ENCODE data around the gene PRR18. TPM values are rescaled to one million over a fixed set of nuclear protein-coding genes. Genes with fewer than 3 reads are reported as not detected.
A peak's percentile ranks its signal among the peaks of the same experiment; 100 is the strongest.

Gene PRR18
- total RNA-seq, 1 donor from 2014 or later: 0.59 TPM

DNA sequence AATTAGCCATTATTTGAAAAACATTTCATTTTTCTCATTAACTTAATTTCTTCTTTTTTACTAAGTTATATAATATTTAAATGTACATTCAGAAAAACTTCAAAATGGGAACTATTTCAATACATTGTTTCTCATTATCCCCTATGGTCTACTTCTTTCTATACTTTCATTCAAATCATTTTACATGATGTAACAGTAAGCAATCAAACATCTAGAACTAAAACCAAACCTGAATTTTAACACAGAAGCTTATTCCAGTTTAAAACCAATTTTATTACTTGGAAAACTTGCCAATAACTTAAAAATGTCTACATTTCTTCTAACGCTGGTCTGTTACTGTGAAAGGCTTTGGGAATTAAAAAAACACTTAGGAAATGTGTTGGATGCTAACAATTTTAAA is 4.6 kb upstream of the PRR18 start:
- TF ChIP-seq, protein P1, sequence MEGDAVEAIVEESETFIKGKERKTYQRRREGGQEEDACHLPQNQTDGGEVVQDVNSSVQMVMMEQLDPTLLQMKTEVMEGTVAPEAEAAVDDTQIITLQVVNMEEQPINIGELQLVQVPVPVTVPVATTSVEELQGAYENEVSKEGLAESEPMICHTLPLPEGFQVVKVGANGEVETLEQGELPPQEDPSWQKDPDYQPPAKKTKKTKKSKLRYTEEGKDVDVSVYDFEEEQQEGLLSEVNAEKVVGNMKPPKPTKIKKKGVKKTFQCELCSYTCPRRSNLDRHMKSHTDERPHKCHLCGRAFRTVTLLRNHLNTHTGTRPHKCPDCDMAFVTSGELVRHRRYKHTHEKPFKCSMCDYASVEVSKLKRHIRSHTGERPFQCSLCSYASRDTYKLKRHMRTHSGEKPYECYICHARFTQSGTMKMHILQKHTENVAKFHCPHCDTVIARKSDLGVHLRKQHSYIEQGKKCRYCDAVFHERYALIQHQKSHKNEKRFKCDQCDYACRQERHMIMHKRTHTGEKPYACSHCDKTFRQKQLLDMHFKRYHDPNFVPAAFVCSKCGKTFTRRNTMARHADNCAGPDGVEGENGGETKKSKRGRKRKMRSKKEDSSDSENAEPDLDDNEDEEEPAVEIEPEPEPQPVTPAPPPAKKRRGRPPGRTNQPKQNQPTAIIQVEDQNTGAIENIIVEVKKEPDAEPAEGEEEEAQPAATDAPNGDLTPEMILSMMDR (IDR thresholded peaks at IDR 0.05): no peak
- Histone ChIP-seq H3K4me3 (no peak overlapping the region), H3K27me3 (ENCODE audit: low read depth) (peaks cover 17% of the 10 kb centered on the region), H3K9me3 (no peaks in the 10 kb centered on the region), H3K27ac (no peak overlapping the region), H3K36me3 (no peaks in the 10 kb centered on the region), H3K4me1 (peaks cover 11% of the 10 kb centered on the region)
- intact Hi-C loops (cut with DNase I): no loop called here
- DNase-seq: no peak
- ATAC-seq: no peak

DNA sequence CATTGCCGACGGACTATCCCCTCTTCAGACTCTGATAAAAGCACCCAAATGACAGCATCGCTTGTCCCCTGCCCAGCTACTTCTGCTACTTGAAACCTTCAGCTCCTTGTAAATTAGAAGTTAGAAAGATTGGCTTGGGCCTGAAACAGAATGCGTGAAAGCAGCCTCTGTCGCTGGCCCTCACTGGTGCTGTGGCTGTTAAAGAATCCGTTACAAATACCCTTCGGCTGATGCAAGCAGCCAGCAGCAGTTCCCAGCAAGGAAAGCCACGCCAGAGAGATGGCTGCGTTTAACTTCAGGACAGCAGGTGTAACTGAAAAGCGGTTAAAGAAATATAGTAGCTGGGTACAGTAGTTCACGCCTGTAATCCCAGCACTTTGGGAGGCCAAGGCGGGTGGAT is 2.4 kb upstream of the PRR18 start:
- Histone ChIP-seq H3K4me3 (no peak overlapping the region), H3K27ac (no peak overlapping the region), H3K36me3 (no peaks in the 10 kb centered on the region), H3K4me1 (peaks cover 18% of the 10 kb centered on the region), H3K9me3 (no peaks in the 10 kb centered on the region), H3K27me3 (ENCODE audit: low read depth) (peaks cover 38% of the 10 kb centered on the region)
- ATAC-seq: no peak
- TF ChIP-seq, protein P1 (IDR thresholded peaks at IDR 0.05): no peak
- intact Hi-C loops (cut with DNase I): no loop called here
- no peak for DNase-seq

DNA sequence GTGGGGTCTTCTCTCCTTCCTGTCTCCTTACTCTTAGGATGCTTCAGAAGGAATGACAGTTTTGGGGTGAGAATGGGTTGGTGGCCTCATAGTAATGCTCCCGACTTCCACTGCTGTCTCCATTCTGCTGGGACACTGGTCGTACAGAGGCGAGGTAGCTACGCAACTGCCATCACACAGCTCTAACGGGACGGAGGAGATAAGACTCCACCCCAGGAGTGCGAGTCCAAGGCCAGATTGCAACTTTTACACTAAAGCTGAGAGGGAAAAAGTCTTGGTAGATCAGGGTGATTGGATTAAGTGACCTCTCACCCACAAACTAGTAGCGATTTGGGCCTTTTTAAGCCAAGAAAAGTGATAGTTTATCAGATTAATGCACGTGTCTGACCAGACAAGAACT is 1.8 kb upstream of the PRR18 start:
- Histone ChIP-seq H3K4me1 (peaks cover 18% of the 10 kb centered on the region), H3K9me3 (no peaks in the 10 kb centered on the region), H3K36me3 (no peaks in the 10 kb centered on the region), H3K27me3 (ENCODE audit: low read depth) (peaks cover 44% of the 10 kb centered on the region), H3K27ac (no peak overlapping the region), H3K4me3 (no peak overlapping the region)
- no peak for DNase-seq
- no peak for ATAC-seq
- TF ChIP-seq, protein P1 (IDR thresholded peaks at IDR 0.05): no peak
- intact Hi-C loops (cut with DNase I): no loop called here

DNA sequence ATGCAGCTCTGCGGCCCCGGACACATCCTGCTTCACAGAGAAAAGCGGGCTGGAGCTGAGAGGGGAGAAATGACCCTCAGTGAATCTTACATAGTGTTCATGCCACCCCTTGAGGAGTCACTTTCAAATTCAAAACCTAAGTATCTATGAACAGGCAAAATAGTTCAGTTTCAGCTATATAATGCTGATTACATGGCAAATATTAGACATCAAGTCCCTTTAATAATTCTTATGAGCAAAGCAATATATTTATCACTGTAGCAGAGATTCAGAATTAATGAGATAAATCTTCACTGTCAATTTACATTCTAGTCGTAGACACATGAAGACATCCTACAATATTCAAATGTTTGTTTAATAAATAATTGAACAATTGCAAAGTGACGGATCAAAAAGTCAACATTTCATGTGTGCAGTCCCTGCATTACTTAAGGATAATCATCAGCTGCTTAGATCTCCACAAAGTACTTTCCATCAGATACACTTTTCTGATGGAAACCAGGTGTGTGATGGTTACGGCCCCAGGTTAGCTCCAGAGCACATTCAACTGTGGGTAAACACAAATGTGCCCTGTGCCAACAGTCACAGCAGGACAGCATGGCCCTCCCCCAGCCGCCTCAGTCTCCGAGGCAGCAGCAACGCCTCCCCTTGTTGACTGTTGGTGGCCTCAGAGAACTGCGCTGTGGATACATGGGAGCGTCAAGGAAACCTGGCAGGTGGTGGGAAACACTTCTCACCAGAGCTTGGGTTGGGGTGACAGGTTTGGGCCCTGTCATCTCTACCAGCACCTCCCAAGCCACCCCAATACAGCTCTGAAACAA is 787 bp upstream of the PRR18 start:
- TF ChIP-seq, protein P1 (IDR thresholded peaks at IDR 0.05): no peak
- H3K27me3 ChIP-seq (ENCODE audit: low read depth): peaks cover 44% of the 10 kb centered on the region
- H3K36me3 ChIP-seq: no peaks in the 10 kb centered on the region
- peak overlapping the region; percentile 48 for H3K4me3 ChIP-seq
- no peak overlapping the region for H3K27ac ChIP-seq
- intact Hi-C loops (cut with DNase I): no loop called here
- ATAC-seq: no peak
- H3K9me3 ChIP-seq: no peaks in the 10 kb centered on the region
- H3K4me1 ChIP-seq: peaks cover 18% of the 10 kb centered on the region
- DNase-seq: no peak

DNA sequence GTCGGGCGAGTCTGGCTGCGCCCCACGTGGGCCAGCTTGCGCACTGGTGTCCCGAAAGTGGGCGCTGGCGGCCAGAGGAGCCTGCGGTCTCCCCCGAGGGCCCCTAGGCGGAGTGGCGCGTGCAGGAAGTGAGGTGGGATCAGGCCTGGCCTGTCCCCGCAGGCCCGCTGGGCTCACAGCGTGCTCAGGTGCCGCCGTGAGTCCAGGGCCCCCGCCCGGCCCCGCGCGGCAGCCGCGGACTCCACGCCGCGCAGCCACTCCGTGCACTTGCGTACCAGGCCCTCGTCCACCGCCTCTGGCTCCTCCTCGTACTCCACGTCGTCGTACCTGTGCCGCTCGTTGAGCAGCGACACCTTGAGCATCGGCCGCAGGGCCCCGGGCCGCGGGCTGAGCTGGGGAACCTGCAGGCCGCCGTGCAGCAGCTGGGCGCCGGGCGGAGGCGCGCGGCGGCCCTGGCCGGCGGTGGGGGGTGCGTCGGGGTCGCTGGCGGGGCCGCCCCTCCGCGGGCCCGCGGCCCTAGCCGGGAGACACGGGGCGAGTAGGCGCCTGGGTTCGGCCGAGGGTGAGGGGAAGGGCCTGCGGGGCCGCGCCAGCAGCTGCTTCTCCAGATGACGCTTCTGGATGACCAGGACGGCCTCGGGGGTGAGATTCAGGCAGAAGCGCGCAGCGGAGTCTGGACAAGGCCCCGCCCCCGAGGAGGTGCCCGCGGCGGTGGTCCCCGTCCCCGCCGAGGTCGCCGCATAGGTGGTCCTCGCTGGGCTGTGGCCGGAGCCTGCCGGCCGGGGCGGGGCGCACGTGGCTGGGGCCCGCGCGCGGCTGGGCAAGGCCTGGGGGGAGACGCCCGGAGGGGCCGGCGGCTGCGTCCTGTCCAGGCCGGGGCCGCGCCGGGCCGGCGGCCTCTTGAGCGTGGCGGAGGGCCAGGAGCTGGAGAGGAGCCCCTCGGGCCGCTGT is 835 bp downstream of the PRR18 start:
- DNase-seq (no peak), ATAC-seq (peak; percentile 24 to 46)
- Histone ChIP-seq H3K4me1 (peaks cover 18% of the 10 kb centered on the region), H3K27ac (no peak overlapping the region), H3K9me3 (no peaks in the 10 kb centered on the region), H3K27me3 (ENCODE audit: low read depth) (peaks cover 47% of the 10 kb centered on the region), H3K36me3 (no peaks in the 10 kb centered on the region), H3K4me3 (peak overlapping the region; percentile 48)
- TF ChIP-seq, protein P1 (IDR thresholded peaks at IDR 0.05): no peak
- intact Hi-C loops (cut with DNase I): no loop called here

Measured in lower lobe of right lung (tissue), 2 donors.